ENCODE data around the gene RLF. TPM values are rescaled to one million over a fixed set of nuclear protein-coding genes. Genes with fewer than 3 reads are reported as not detected.

The RLF gene
- total RNA-seq, 2 donors from 2014 or later: 11.5 to 21.0 TPM

- H3K9ac ChIP-seq (ENCODE audit: low read depth in 2 of 2, low read length in 2 of 2): peak overlapping the region; percentile 98
- no peaks in the 10 kb centered on the region for H3K4me1 ChIP-seq
- intact Hi-C loops (cut with DNase I): no loop called here
- TF ChIP-seq, protein P1, sequence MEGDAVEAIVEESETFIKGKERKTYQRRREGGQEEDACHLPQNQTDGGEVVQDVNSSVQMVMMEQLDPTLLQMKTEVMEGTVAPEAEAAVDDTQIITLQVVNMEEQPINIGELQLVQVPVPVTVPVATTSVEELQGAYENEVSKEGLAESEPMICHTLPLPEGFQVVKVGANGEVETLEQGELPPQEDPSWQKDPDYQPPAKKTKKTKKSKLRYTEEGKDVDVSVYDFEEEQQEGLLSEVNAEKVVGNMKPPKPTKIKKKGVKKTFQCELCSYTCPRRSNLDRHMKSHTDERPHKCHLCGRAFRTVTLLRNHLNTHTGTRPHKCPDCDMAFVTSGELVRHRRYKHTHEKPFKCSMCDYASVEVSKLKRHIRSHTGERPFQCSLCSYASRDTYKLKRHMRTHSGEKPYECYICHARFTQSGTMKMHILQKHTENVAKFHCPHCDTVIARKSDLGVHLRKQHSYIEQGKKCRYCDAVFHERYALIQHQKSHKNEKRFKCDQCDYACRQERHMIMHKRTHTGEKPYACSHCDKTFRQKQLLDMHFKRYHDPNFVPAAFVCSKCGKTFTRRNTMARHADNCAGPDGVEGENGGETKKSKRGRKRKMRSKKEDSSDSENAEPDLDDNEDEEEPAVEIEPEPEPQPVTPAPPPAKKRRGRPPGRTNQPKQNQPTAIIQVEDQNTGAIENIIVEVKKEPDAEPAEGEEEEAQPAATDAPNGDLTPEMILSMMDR (IDR thresholded peaks at IDR 0.05): no peak
- H3K36me3 ChIP-seq: no peaks in the 10 kb centered on the region
- no peak for DNase-seq
- H3K27ac ChIP-seq: peak overlapping the region; percentile 96
- H3K4me3 ChIP-seq: peak overlapping the region; percentile 83
- no peaks in the 10 kb centered on the region for H3K9me3 ChIP-seq
- H3K27me3 ChIP-seq: no peaks in the 10 kb centered on the region
Observed at GRCh38 chr1:40258445-40258769, 97.2 kb downstream of the RLF start.

GRCh38 chr1:40264354-40264781 lies 103.2 kb downstream of the RLF start:
- H3K27me3 ChIP-seq: no peaks in the 10 kb centered on the region
- no peak overlapping the region for H3K27ac ChIP-seq
- no peaks in the 10 kb centered on the region for H3K4me1 ChIP-seq
- no peak overlapping the region for H3K9ac ChIP-seq (ENCODE audit: low read depth in 2 of 2, low read length in 2 of 2)
- TF ChIP-seq, protein P1 (IDR thresholded peaks at IDR 0.05): no peak
- no peaks in the 10 kb centered on the region for H3K9me3 ChIP-seq
- H3K4me3 ChIP-seq: no peak overlapping the region
- intact Hi-C loops (cut with DNase I): no loop called here
- no peak for DNase-seq
- peaks cover 9% of the 10 kb centered on the region for H3K36me3 ChIP-seq

- no peak for DNase-seq
- no peak overlapping the region for H3K9ac ChIP-seq (ENCODE audit: low read depth in 2 of 2, low read length in 2 of 2)
- TF ChIP-seq, protein P1 (IDR thresholded peaks at IDR 0.05): no peak
- no peaks in the 10 kb centered on the region for H3K9me3 ChIP-seq
- H3K27ac ChIP-seq: no peak overlapping the region
- H3K27me3 ChIP-seq: no peaks in the 10 kb centered on the region
- no peak overlapping the region for H3K4me3 ChIP-seq
- H3K4me1 ChIP-seq: no peaks in the 10 kb centered on the region
- peaks cover 13% of the 10 kb centered on the region for H3K36me3 ChIP-seq
- intact Hi-C loops (cut with DNase I): no loop called here
Observed at GRCh38 chr1:40265298-40265697, 104.1 kb downstream of the RLF start.

GRCh38 chr1:40265919-40266318 lies 104.7 kb downstream of the RLF start:
- Histone ChIP-seq H3K27ac (no peak overlapping the region), H3K9ac (ENCODE audit: low read depth in 2 of 2, low read length in 2 of 2) (no peak overlapping the region), H3K9me3 (no peaks in the 10 kb centered on the region), H3K36me3 (peaks cover 13% of the 10 kb centered on the region), H3K4me3 (no peak overlapping the region), H3K4me1 (no peaks in the 10 kb centered on the region), H3K27me3 (no peaks in the 10 kb centered on the region)
- DNase-seq: no peak
- intact Hi-C loops (cut with DNase I): no loop called here
- TF ChIP-seq, protein P1 (IDR thresholded peaks at IDR 0.05): no peak

GRCh38 chr1:40266786-40267535 lies 105.8 kb downstream of the RLF start:
- Histone ChIP-seq H3K27ac (no peak overlapping the region), H3K4me3 (no peak overlapping the region), H3K27me3 (no peaks in the 10 kb centered on the region), H3K36me3 (peaks cover 13% of the 10 kb centered on the region), H3K9ac (ENCODE audit: low read depth in 2 of 2, low read length in 2 of 2) (no peak overlapping the region), H3K4me1 (no peaks in the 10 kb centered on the region), H3K9me3 (no peaks in the 10 kb centered on the region)
- no peak for DNase-seq
- intact Hi-C loops (cut with DNase I): no loop called here
- TF ChIP-seq, protein P1 (IDR thresholded peaks at IDR 0.05): no peak

Data from colonic mucosa (tissue), 4 donors.